Measurements from ENCODE around the gene TMEM270.

DNA sequence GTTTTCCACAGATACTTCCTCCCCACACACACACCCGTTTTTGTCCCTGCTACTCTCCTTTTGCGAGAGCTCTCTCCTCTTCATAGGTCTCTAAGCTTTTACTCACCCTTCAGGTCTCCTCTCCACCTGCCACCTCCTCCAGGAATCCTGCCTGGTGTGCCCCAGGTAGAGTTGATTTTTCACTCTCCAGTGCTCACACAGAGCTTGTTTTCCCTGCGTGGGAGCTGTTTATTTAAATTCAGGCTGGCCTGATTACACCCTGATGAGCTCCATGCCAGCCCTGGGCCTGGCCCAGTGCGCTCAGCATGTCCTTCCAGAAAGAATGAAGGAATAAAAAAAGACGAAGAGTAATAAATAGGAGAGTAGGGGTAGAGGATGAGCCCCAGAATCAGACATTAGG lies 37.7 kb upstream of the TMEM270 start:
- TF ChIP-seq, protein P1, sequence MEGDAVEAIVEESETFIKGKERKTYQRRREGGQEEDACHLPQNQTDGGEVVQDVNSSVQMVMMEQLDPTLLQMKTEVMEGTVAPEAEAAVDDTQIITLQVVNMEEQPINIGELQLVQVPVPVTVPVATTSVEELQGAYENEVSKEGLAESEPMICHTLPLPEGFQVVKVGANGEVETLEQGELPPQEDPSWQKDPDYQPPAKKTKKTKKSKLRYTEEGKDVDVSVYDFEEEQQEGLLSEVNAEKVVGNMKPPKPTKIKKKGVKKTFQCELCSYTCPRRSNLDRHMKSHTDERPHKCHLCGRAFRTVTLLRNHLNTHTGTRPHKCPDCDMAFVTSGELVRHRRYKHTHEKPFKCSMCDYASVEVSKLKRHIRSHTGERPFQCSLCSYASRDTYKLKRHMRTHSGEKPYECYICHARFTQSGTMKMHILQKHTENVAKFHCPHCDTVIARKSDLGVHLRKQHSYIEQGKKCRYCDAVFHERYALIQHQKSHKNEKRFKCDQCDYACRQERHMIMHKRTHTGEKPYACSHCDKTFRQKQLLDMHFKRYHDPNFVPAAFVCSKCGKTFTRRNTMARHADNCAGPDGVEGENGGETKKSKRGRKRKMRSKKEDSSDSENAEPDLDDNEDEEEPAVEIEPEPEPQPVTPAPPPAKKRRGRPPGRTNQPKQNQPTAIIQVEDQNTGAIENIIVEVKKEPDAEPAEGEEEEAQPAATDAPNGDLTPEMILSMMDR (IDR thresholded peaks at IDR 0.05), result no peak
- TF ChIP-seq POLR2A (IDR thresholded peaks at IDR 0.05), result no peak
